OCI-LY7 (cell line): ENCODE data around the gene SULF2. TPM values are rescaled to one million over a fixed set of nuclear protein-coding genes. Genes with fewer than 3 reads are reported as not detected.

ENCODE experiments used
- BruUV-seq: library from RNA; stranded (reverse); fragments of 400-500 nt; replicated peaks from 2 replicates; lab custom pipeline; 2021; lab: Mats Ljungman, UMichigan
- CTCF ChIA-PET: fragments of 300-600 bp; sonication (Branson Sonifier 250); formaldehyde crosslinking; loops from one replicate; lab custom pipeline; 2022; ENCODE audit warnings: antibody characterized with exemption; ENCODE audit not compliant: unreplicated experiment; lab: Charles Lee
- POLR2A ChIA-PET: fragments of 300-600 bp; sonication (Branson Sonifier 250); formaldehyde crosslinking; loops from one replicate; lab custom pipeline; 2022; ENCODE audit warnings: antibody characterized with exemption; lab: Charles Lee
- DNase-seq: peaks from one replicate; pipeline ENCODE4 v3.0.0-alpha.2; 2015; ENCODE audit warnings: low spot score
- H2AFZ ChIP-seq: fragments of 200-600 bp; sonication (generic), shearing (Covaris generic); 2 replicates; pipeline ENCODE4 v1.6.1; 2014; ENCODE audit warnings: mild to moderate bottlenecking, antibody characterized with exemption, low read length, moderate library complexity
- H3K27ac ChIP-seq: fragments of 200-600 bp; sonication (generic); 2 replicates; pipeline ENCODE4 v1.5.1; 2014; ENCODE audit warnings: mixed run types, low read depth, mild to moderate bottlenecking, moderate library complexity, low read length, inconsistent platforms; ENCODE audit not compliant: poor library complexity, severe bottlenecking
- H3K36me3 ChIP-seq: fragments of 200-600 bp; sonication (generic); 2 replicates; pipeline ENCODE4 v1.6.1; 2014; ENCODE audit warnings: mild to moderate bottlenecking, antibody characterized with exemption, low read length, moderate library complexity, mixed read lengths; ENCODE audit not compliant: insufficient read depth
- H3K4me1 ChIP-seq: fragments of 200-600 bp; sonication (generic); 2 replicates; pipeline ENCODE4 v1.5.1; 2014; ENCODE audit warnings: mild to moderate bottlenecking, low read length; ENCODE audit not compliant: insufficient read depth, poor library complexity, severe bottlenecking
- H3K4me2 ChIP-seq: fragments of 200-600 bp; sonication (generic); 2 replicates; pipeline ENCODE4 v1.6.1; 2014; ENCODE audit warnings: mild to moderate bottlenecking, low read length
- H3K4me3 ChIP-seq: fragments of 200-600 bp; sonication (generic); 2 replicates; pipeline ENCODE4 v1.5.1; 2014; ENCODE audit warnings: mild to moderate bottlenecking, low read depth, low read length; ENCODE audit not compliant: poor library complexity, severe bottlenecking
- H3K79me2 ChIP-seq: fragments of 200-600 bp; sonication (generic); 2 replicates; pipeline ENCODE4 v1.6.1; 2016; ENCODE audit warnings: low read depth, mild to moderate bottlenecking, low read length, moderate library complexity, mixed read lengths; ENCODE audit not compliant: insufficient read depth
- H3K9me2 ChIP-seq: fragments of 200-600 bp; sonication (generic); 2 replicates; pipeline ENCODE4 v1.6.1; 2016; ENCODE audit warnings: mild to moderate bottlenecking, low read length, mixed read lengths; ENCODE audit not compliant: insufficient read depth
- H3K9me3 ChIP-seq: fragments of 200-600 bp; sonication (generic); 2 replicates; pipeline ENCODE4 v1.6.1; 2014; ENCODE audit warnings: mild to moderate bottlenecking, mixed run types, low read length, mixed read lengths
- H4K20me1 ChIP-seq: fragments of 200-600 bp; sonication (generic); 2 replicates; pipeline ENCODE4 v1.6.1; 2014; ENCODE audit warnings: mild to moderate bottlenecking, antibody characterized with exemption, low read length, moderate library complexity, mixed read lengths; ENCODE audit not compliant: insufficient read depth
- EZH2phosphoT487 ChIP-seq: fragments of 200-600 bp; sonication (generic); IDR thresholded peaks from 2 replicates; pipeline ENCODE4 v1.6.1; 2018; ENCODE audit warnings: low read depth, borderline replicate concordance, mild to moderate bottlenecking, mixed run types, antibody characterized with exemption, low read length, moderate library complexity, mixed read lengths
- intact Hi-C: fragments of 100-400 bp; cut with micrococcal nuclease; formaldehyde crosslinking; loops from one replicate; pipeline ENCODE4 v1.10.0; 2022; ENCODE audit not compliant: unreplicated experiment
- total RNA-seq, 2 experiments: library from RNA; depleted of rRNA in 1 of 2; stranded (reverse); fragments of >200 nt in 1 of 2; shearing (Covaris generic) in 1 of 2; gene quantifications; 2 replicates each; pipeline ENCODE4 v1.2.3, GENCODE V29; 2014 to 2022
- TF ChIP-seq, protein P1 (sequence below): fragments of 200-600 bp; sonication (generic); conservative IDR thresholded peaks from 2 replicates; pipeline ENCODE4 v1.5.1; 2014; ENCODE audit warnings: mild to moderate bottlenecking, antibody characterized with exemption, low read length, moderate library complexity, mixed read lengths

The SULF2 gene
- total RNA-seq, 2 experiments from 2014 or later, result 0.03 to 0.51 TPM

DNA sequence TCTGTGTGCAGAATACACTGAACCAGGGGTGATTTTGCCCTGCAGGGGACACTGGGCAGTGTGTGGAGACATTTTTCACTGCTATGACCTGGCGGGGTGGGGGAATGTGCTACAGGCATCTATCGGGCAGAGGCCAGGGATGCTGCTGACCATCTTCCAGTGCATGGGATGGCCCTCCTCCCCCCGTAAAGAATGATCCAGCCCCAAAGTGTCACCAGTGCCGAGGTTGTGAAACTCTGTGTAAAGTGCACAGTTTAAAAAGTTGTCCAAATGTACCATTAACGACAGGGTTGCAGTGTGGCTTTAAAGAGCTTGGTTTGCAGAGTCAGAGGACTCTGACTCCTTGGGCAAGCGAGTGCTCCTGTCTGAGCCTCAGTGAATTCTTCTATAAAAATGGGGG lies 72.1 kb downstream of the SULF2 start:
- Histone ChIP-seq H3K4me2 (no peak overlapping the region), H3K4me3 (no peak overlapping the region), H4K20me1 (no peaks in the 10 kb centered on the region), H3K36me3 (no peaks in the 10 kb centered on the region), H3K27ac (no peak overlapping the region), H3K9me3 (no peaks in the 10 kb centered on the region), H3K9me2 (no peaks in the 10 kb centered on the region), H3K79me2 (no peaks in the 10 kb centered on the region), H2AFZ (no peak overlapping the region), H3K4me1 (no peaks in the 10 kb centered on the region)
- POLR2A ChIA-PET, result interaction anchor here (0.6 kb wide), 1 partner anchor 944 kb away, joined by 3 read pairs; no protein-coding TSS in a partner anchor
- CTCF ChIA-PET, result no interaction called here
- no peak for TF ChIP-seq EZH2phosphoT487
- TF ChIP-seq, protein P1, sequence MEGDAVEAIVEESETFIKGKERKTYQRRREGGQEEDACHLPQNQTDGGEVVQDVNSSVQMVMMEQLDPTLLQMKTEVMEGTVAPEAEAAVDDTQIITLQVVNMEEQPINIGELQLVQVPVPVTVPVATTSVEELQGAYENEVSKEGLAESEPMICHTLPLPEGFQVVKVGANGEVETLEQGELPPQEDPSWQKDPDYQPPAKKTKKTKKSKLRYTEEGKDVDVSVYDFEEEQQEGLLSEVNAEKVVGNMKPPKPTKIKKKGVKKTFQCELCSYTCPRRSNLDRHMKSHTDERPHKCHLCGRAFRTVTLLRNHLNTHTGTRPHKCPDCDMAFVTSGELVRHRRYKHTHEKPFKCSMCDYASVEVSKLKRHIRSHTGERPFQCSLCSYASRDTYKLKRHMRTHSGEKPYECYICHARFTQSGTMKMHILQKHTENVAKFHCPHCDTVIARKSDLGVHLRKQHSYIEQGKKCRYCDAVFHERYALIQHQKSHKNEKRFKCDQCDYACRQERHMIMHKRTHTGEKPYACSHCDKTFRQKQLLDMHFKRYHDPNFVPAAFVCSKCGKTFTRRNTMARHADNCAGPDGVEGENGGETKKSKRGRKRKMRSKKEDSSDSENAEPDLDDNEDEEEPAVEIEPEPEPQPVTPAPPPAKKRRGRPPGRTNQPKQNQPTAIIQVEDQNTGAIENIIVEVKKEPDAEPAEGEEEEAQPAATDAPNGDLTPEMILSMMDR, result no peak
- no peak for DNase-seq
- intact Hi-C loops, result no loop called here
- BruUV-seq, result no TSS peak

- CTCF ChIA-PET, result no interaction called here
- Histone ChIP-seq H3K4me2 (no peak overlapping the region), H3K27ac (no peak overlapping the region), H3K4me3 (no peak overlapping the region), H3K36me3 (no peaks in the 10 kb centered on the region), H4K20me1 (no peaks in the 10 kb centered on the region), H3K4me1 (no peaks in the 10 kb centered on the region), H3K9me3 (no peaks in the 10 kb centered on the region), H3K79me2 (no peaks in the 10 kb centered on the region), H3K9me2 (no peaks in the 10 kb centered on the region), H2AFZ (no peak overlapping the region)
- POLR2A ChIA-PET, result no interaction called here
- DNase-seq, result no peak
- no TSS peak for BruUV-seq
- intact Hi-C loops, result no loop called here
- no peak for TF ChIP-seq EZH2phosphoT487
- TF ChIP-seq, protein P1, result no peak
Measured at GRCh38 chr20:47711046-47711752, 74.1 kb downstream of the SULF2 start.

GRCh38 chr20:47710665-47711045 lies 74.6 kb downstream of the SULF2 start:
- TF ChIP-seq, protein P1, result no peak
- no peak for TF ChIP-seq EZH2phosphoT487
- Histone ChIP-seq H3K4me3 (no peak overlapping the region), H3K27ac (no peak overlapping the region), H3K4me1 (no peaks in the 10 kb centered on the region), H3K36me3 (no peaks in the 10 kb centered on the region), H3K9me2 (no peaks in the 10 kb centered on the region), H2AFZ (no peak overlapping the region), H3K4me2 (no peak overlapping the region), H3K79me2 (no peaks in the 10 kb centered on the region), H3K9me3 (no peaks in the 10 kb centered on the region), H4K20me1 (no peaks in the 10 kb centered on the region)
- BruUV-seq, result no TSS peak
- intact Hi-C loops, result no loop called here
- no peak for DNase-seq
- CTCF ChIA-PET, result no interaction called here
- POLR2A ChIA-PET, result no interaction called here
